ENCODE measurements around the gene ELMO3. TPM values are rescaled to one million over a fixed set of nuclear protein-coding genes. Genes with fewer than 3 reads are reported as not detected.

ELMO3 gene
- total and polyA plus RNA-seq, 8 donors, result 4.9 to 21.2 (median 8.5) TPM

- ATAC-seq, result no peak
- no peaks in the 10 kb centered on the region for H3K9me3 ChIP-seq
- DNase-seq, result no peak
Measured at GRCh38 chr16:67226295-67226803, 27.4 kb downstream of the ELMO3 start.

GRCh38 chr16:67226804-67227566, 28.1 kb downstream of the ELMO3 start, which contains the start of gene TMEM208:
Gene TMEM208, plus strand, starts transcription at chr16:67227130. Its CDS starts 89 bp downstream, at chr16:67227219.
- peak within 1 kb of the TSS; percentile 69 to 99 for H3K4me3 ChIP-seq
- H3K27ac ChIP-seq, result peak within 1 kb of the TSS; percentile 79 to 83
- TF ChIP-seq CTCF (IDR thresholded peaks at IDR 0.05), result peak in 1 of 2 donors; percentile 48
- no peaks in the 10 kb centered on the region for H3K27me3 ChIP-seq
- H3K36me3 ChIP-seq, result peaks cover 3 to 40% of the 10 kb centered on the region in 2 donors
- peaks cover 15 to 25% of the 10 kb centered on the region in 2 donors for H3K4me1 ChIP-seq
- peak; percentile 98 to 99 (median 98) for DNase-seq
- intact Hi-C loops (cut with DNase I), result no loop called here
- ATAC-seq, result peak; percentile 97
- H3K9me3 ChIP-seq, result no peaks in the 10 kb centered on the region

More at GRCh38 chr16:67226295-67226803, 27.4 kb downstream of the ELMO3 start:
- TF ChIP-seq CTCF (IDR thresholded peaks at IDR 0.05), result no peak
- Histone ChIP-seq H3K27me3 (no peaks in the 10 kb centered on the region), H3K36me3 (peaks cover 0 to 33% of the 10 kb centered on the region in 2 donors), H3K27ac (peak overlapping the region; percentile 79 to 83), H3K4me3 (peak overlapping the region; percentile 69 to 99), H3K4me1 (peaks cover 15 to 25% of the 10 kb centered on the region in 2 donors)
- intact Hi-C loops (cut with DNase I), result no loop called here

GRCh38 chr16:67227567-67227921, 28.6 kb downstream of the ELMO3 start:
- ATAC-seq (no peak), DNase-seq (no peak)
- intact Hi-C loops (cut with DNase I), result no loop called here
- Histone ChIP-seq H3K36me3 (peaks cover 3 to 45% of the 10 kb centered on the region in 2 donors), H3K4me1 (peaks cover 15 to 25% of the 10 kb centered on the region in 2 donors), H3K9me3 (no peaks in the 10 kb centered on the region), H3K27ac (peak overlapping the region in 1 of 2 donors; percentile 83), H3K27me3 (no peaks in the 10 kb centered on the region), H3K4me3 (peak overlapping the region; percentile 69 to 99)
- no peak for TF ChIP-seq CTCF (IDR thresholded peaks at IDR 0.05)

DNA sequence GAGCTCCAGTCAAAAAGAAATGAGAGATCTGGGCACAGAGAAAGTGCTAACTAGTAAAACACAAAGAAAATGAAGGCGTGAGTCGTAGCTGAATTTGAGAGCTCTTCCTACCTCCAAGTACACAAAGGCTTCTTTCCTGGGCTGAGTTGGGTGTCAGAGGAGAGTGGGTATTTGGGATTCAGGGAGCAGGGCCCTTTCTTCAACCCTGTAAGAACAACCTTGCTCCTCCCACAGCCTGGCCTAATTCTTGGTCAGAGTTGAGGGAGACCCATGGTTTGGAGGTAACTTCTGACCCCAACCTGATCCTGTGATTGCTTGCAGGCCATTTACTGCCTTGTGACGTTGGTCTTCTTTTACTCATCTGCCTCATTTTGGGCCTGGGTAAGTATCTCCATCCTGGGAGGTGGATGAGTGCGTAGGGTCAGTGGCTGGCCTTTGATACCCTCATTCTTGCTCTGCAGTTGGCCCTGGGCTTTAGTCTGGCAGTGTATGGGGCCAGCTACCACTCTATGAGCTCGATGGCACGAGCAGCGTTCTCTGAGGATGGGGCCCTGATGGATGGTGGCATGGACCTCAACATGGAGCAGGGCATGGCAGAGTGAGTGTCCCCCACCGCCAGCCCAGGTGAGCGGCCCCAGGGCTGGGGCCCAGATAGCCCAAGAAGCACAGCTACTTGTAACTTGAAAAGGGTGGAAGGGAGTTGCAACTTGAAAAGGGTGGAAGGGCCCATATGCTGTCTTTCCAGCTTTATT, 29.3 kb downstream of the ELMO3 start:
- DNase-seq (peak in 1 of 4 donors; percentile 61), ATAC-seq (no peak)
- Histone ChIP-seq H3K4me1 (peaks cover 15 to 25% of the 10 kb centered on the region in 2 donors), H3K4me3 (peak overlapping the region in 1 of 2 donors; percentile 99), H3K9me3 (no peaks in the 10 kb centered on the region), H3K27me3 (no peaks in the 10 kb centered on the region), H3K36me3 (peaks cover 3 to 52% of the 10 kb centered on the region in 2 donors), H3K27ac (peak overlapping the region in 1 of 2 donors; percentile 83)
- intact Hi-C loops (cut with DNase I), result no loop called here
- TF ChIP-seq CTCF (IDR thresholded peaks at IDR 0.05), result no peak

DNA sequence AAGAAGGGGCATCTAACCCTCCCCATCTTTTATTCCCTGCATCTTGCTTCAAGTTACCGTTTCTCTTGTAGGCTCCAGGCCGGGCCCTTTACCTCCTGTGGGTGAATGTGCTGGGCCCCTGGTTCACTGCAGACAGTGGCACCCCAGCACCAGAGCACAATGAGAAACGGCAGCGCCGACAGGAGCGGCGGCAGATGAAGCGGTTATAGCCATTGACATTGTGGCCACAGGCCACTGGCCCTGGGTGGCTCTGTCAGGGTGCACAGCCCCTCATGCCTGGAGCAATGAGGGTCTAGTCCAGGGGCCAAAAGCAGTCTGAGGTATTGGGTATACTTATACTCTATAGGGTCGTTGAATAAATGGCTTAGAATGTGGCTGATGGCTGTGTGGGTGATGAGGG, 30.0 kb downstream of the ELMO3 start:
- TF ChIP-seq CTCF (IDR thresholded peaks at IDR 0.05), result no peak
- DNase-seq (peak in 1 of 4 donors; percentile 60), ATAC-seq (no peak)
- Histone ChIP-seq H3K36me3 (peaks cover 3 to 59% of the 10 kb centered on the region in 2 donors), H3K4me3 (no peak overlapping the region), H3K9me3 (no peaks in the 10 kb centered on the region), H3K27ac (no peak overlapping the region), H3K4me1 (peaks cover 15 to 25% of the 10 kb centered on the region in 2 donors), H3K27me3 (no peaks in the 10 kb centered on the region)
- intact Hi-C loops (cut with DNase I), result no loop called here

Data from left lung (tissue), 10 donors.